Measurements from ENCODE around the gene NDUFB2.

Gene NDUFB2

GRCh38 chr7:140754506-140754905 lies 58.0 kb downstream of the NDUFB2 start:
- Histone ChIP-seq H3K9ac (no peak overlapping the region), H3K4me3 (no peak overlapping the region), H4K20me1 (no peaks in the 10 kb centered on the region)

More at GRCh38 chr7:140754506-140754905, 58.0 kb downstream of the NDUFB2 start:
- no peaks in the 10 kb centered on the region for H3K27me3 ChIP-seq
- H3K27ac ChIP-seq = no peak overlapping the region
- no peak overlapping the region for H3K4me2 ChIP-seq
- no peaks in the 10 kb centered on the region for H3K4me1 ChIP-seq
- H3K9me3 ChIP-seq = peaks cover 6% of the 10 kb centered on the region
- H3K36me3 ChIP-seq = peaks cover 46% of the 10 kb centered on the region
- no peak for TF ChIP-seq Cebpa-rat (IDR thresholded peaks at IDR 0.05)
